ENCODE results near the gene TCOF1.
"Not testable (repeated sequence)": the region's sequence is repeated elsewhere in the genome, so short reads cannot be mapped to it uniquely, and the experiment has no call there.

GRCh38 chr5:150426165-150426564, 68.7 kb downstream of the TCOF1 start:
- TF ChIP-seq CTCF (IDR thresholded peaks at IDR 0.05); POLR2A (IDR thresholded peaks at IDR 0.05; ENCODE audit: low read depth): not testable (repeated sequence)

Measured in esophagus muscularis mucosa (tissue), 3 donors.